SHP77 treated with DMSO at 0.1 percent for 48 hours (cell line): ENCODE measurements around the gene RECQL5.
"Not testable (repeated sequence)": the region's sequence is repeated elsewhere in the genome, so short reads cannot be mapped to it uniquely, and the experiment has no call there.

Source experiments
- DNase-seq: peaks from one replicate; lab custom pipeline; 2025; lab: John Stamatoyannopoulos, UW

Gene RECQL5

DNA sequence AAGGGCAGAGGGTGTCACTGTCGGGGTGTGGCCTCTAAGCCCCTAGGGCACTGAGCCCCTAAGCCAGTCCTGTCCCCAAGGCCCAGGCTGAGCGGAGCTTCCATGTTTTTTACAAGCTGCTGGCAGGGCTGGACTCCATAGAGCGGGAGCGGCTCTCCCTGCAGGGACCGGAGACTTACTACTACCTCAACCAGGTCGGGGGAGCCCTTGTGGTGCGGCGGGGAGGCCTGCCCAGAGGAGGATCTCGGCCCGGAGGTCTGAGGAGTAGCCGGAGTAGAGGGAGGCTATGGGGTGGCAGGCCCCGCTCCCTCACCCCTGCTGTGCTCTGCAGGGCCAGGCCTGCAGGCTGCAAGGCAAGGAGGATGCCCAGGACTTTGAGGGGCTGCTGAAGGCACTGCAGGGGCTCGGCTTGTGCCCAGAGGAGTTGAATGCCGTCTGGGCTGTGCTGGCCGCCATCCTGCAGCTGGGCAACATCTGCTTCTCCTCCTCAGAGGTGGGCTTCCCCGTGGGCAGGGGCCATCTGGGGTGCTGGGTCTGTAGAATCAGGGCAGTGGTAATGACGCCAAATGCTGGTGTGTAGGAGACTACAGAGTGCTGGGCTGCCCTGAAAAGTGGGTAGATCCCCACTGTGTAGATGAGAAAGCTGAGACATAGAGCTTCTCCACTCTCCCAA lies 74.5 kb downstream of the RECQL5 start:
- no peak for DNase-seq

DNA sequence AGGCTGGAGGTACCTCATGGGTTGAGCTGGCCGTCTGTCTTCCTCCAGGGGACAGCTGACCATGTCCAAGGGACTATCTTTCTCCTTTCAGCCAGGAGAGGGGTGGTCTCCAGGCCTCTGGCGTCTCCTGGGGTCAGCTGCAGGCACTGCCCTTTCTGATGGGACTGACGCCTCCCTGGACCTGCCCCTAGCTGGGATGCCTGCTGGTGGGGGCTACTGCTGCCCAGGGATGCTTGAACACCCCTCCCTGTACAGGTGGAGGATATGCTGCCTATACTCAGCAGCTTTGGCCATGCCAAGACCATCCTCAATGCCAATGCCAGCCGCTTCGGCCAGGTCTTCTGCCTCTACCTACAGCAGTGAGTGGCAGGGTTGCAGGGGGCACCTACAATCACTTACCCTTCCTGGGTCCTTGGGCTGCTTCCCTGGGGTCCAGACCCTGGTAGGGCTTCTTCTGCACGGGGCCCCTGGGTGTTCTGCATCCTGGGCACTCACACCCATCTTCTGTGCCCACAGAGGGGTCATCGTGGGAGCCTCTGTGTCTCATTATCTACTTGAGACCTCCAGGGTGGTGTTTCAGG lies 75.1 kb downstream of the RECQL5 start:
- DNase-seq = no peak

DNA sequence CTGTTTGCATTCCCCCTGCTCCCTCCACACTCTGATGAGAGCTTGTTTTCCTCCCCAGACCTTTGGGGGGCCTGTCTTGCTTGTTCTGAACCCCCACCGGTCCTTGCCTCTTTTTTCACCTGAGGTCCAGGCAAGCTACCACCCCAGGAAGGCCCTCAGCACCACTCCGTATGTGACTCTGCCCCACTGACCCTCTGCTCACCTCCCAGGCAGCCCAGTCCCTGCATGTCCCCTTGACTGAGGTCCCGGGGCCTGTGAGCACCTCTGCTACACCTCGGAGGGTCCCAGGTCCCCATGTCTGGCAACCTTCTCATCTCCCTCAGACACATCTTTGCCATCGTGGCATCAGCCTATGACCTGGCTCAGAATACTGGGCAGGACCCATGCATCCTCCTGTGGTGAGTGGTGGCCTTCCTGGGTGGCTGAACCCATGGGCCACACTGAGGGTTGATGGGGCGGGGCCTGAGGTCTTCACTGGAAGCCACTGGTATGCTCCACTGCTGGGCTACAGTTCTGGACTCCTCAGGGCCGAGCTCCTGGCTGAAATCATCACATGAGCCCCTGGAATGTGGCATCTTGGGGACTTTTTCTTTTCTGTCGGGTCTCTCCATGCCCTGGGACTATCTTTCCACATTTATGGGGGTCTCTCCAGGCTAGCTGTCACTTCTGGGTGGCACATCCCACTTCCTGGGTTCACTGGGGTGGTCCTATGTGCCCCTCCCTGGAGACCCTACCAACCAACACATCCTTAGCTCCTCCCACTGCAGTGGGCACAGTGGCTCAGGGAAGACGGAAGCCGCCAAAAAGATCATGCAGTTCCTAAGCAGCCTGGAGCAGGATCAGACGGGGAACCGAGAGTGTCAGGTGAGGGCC lies 75.9 kb downstream of the RECQL5 start:
- no peak for DNase-seq

DNA sequence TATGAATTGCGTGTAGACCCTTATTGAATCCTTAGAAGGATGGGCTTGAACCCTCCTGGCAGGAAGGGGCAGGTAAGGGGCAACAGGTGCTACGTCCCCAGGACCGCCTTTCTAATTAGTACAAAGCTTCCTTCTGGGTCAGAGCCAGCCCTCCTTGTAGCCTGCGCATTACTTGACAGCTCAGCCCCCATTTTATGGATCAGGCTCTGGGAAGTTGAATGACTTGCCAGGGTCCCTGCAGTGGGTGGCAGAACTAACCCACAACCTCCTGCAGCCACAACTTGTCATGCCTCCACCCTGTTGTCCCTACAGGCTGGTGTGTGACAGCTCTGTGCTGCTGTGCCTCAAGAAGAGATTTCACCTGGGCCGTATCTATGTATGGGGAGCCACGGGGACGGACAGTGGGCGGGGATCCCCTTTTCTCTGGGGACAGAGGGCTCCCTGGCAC lies 76.6 kb downstream of the RECQL5 start:
- no peak for DNase-seq

DNA sequence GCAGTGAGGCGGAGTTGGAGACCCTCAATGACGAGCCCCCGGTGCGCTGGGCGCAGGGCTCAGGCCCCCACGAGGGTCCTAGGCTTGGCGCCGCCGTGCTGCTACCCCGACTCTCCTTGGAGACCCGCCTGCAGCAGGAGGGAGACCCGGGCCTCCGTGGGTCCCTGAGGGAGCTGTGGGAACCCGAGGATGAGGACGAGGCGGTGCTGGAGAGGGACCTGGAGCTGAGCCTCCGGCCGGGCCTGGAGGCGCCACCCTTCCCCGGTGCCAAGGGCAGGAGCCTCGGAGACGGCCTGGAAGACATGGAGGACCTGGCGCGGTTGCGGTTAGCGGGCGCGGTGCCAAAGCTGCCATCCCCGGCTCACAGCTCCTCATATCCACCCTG lies 77.0 kb downstream of the RECQL5 start:
- no peak for DNase-seq

DNA sequence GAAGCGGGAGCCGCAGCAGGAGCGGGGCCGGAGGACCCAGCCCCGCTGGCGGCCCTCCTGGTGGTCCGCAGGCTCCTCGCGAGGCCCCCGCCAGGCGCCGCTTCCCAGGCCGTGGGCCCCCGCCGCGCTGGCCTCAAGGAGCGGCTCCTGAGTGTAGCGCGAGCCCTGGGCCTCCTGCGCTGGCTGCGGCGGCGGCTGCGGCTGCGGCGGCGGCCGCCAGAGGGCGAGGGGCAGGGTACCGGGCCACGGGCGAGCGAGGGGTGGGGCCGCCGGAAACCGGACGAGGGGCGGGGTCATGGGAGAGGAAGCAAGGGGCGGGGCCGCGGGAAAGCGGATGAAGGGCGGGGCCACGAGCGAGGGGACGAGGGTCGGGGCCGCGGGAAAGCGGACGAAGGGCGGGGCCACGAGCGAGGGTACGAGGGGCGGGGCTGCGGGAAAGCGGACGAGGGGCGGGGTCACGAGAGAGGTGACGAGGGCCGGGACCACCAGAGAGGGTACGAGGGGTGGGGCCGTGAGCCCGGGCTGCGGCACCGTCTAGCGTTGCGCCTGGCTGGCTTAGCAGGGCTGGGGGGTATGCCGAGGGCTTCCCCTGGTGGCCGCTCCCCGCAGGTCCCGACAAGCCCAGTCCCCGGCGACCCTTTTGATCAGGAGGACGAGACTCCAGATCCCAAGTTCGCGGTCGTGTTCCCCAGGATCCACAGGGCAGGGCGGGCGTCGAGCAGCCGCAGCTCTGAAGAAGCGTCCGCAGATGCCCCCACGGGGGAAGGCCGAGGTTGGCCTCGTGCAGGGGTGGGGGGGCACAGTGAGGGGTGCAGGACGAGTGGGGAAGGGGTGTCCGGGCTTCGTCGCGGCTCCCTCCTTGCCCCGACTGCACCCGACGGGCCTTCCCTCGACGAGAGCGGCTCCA lies 77.7 kb downstream of the RECQL5 start:
- DNase-seq = peak; percentile 77

DNA sequence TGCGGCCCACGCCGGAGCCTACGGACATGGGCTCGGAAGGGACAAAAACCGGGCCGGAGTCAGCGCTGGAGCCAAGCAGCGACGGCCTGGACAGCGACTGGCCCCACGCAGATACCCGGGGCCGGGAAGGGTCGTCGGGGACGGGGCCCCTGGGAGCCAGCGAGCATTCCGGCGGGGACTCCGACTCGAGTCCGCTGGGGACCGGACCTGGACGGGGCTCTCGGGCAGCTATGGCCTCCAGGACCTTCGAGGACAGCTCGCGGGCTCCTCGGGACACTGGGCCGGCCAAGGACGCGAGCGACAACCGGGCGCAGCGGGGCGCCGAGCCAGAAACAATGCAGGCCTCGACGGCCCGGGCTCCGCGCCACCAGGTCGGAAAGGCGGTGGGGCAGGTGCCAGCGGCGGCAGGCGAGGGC lies 78.3 kb downstream of the RECQL5 start:
- DNase-seq = no peak

DNA sequence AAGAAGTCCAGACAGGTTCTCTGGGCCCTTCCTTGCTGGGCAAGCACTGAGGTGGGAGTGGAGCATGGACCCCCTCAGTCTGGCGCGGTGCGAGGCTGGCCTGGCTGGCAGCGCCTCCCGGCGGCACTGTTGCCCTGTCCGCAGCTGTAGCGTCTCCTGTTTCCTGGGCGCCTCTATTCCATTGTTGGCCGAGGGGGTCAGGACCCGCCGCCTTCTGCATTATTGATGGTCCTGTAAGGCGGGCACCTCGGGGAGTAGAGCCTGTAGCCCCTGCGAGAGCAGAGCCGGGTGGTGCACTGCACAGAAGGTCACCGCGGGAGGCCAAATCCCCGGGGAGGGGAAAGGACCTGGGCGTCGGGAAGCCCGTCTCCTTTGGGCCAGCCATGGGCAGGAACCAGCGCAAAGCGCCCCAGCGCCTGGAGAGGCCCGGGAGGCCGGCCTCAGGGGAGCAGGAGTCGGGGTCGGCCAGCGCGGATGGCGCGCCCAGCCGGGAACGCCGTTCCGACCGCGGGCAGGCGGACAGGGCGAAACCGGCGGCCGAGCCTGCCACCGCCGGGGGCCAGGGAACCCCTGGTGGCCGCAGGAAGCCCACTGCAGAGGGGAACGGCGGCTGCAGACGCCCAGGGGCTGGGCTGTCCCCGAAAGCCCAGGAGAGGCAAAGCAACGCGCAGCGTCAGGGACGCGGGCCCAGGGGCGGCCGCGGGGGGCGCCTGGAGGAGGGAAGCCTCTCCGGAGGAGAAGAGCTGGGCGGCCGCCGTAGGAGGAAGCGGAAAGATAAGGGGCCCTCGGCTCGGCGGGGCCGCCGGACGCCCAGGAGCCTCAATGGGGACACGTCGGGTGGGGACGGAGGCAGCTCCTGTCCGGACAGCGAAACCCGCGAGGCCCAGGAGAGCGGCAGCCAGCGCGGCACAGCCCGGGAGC lies 79.0 kb downstream of the RECQL5 start, which contains the start of gene MYO15B:
MYO15B (plus strand) TSS at position 126 of the 921 bp plus-strand sequence; CDS start at position 384, 258 bp downstream.
- DNase-seq = no peak

DNA sequence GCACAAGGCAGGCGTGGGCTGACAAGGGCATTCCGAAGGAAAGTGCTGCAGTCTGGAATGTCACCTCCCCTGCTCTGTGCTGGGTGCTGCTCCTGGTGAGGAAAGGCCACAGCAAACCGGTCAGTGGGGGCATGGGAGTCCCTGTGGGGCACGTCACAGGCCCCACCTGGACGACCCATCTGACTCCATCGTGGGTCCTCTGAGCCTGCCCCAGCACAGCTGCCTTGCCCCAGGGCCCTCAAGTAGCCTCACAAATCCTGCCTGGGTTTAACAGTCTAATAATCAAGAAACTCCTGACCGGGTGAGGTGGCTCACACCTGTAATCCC lies 82.1 kb downstream of the RECQL5 start:
- no peak for DNase-seq

DNA sequence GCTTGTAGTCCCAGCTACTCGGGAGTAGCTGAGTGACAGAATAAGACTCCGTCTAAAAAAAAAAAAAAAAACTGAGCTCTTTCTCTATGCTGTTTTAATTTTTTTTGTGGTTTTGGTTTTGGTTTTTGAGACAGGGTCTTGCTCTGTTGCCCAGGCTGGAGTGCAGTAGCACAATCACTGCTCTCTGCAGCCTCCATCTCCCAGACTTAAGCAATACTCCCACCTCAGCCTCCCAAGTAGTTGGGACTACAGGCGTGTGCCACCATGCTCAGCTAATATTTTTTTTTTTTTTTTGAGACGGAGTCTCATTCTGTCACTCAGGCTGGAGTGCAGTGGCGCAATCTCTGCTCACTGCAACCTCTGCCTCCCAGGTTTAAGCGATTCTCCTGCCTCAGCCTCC lies 83.8 kb downstream of the RECQL5 start:
- not testable (repeated sequence) for DNase-seq

DNA sequence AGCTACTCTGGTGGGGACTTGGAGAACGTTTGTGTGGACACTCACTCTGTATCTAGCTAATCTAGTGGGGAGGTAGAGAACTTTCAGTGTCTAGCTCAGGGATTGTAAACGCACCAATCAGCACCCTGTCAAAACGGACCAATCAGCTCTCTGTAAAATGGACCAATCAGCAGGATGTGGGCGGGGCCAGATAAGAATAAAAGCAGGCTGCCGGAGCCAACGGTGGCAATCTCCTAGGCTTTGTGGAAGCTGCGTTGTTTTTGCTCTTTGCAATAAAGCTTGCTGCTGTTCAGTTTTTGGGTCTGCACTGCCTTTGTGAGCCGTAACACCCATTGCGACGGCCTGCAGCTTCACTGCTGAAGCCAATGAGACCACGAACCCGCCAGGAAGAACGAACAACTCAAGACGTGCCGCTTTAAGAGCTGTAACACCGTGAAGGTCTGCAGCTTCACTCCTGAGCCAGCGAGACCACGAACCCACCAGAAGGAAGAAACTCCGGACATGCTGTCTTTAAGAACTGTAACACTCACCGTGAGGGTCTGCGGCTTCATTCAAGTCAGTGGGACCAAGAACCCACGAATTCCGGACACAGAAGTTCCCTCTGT lies 85.7 kb downstream of the RECQL5 start:
- DNase-seq = not testable (repeated sequence)
